PFSK-1 (cell line): ENCODE results near the gene MDM1.

ENCODE experiments used
- FOXP2 ChIP-seq: optimal IDR thresholded peaks from 2 replicates; pipeline ENCODE3; 2011; ENCODE audit warnings: borderline replicate concordance, control low read depth, inconsistent platforms; ENCODE audit not compliant: insufficient read depth; ENCODE audit errors: extremely low read length, extremely low read depth
- POLR2AphosphoS5 ChIP-seq: IDR thresholded peaks from 2 replicates; pipeline ENCODE4 v1.6.1; 2012; ENCODE audit warnings: low read depth, mild to moderate bottlenecking, control low read depth, low read length, moderate library complexity
- SIN3A ChIP-seq: IDR thresholded peaks from 2 replicates; pipeline ENCODE4 v1.6.1; 2012; ENCODE audit warnings: mild to moderate bottlenecking, low read length, moderate library complexity, borderline replicate concordance; ENCODE audit not compliant: insufficient read depth
- TAF1 ChIP-seq: IDR thresholded peaks from 2 replicates; pipeline ENCODE4 v1.6.1; 2012; ENCODE audit warnings: low read length, control low read depth, borderline replicate concordance; ENCODE audit not compliant: insufficient read depth
- TF ChIP-seq, protein P1 (sequence below), 2 experiments: IDR thresholded peaks; 2 replicates each; pipeline versions ENCODE4 v1.6.1 to v1.8.0; 2011 to 2012; ENCODE audit warnings: low read depth in 2 of 2, low read length in 2 of 2, control low read depth in 1 of 2, inconsistent platforms in 1 of 2, mild to moderate bottlenecking in 1 of 2, moderate library complexity in 1 of 2; ENCODE audit not compliant: insufficient read depth in 1 of 2

The MDM1 gene

DNA sequence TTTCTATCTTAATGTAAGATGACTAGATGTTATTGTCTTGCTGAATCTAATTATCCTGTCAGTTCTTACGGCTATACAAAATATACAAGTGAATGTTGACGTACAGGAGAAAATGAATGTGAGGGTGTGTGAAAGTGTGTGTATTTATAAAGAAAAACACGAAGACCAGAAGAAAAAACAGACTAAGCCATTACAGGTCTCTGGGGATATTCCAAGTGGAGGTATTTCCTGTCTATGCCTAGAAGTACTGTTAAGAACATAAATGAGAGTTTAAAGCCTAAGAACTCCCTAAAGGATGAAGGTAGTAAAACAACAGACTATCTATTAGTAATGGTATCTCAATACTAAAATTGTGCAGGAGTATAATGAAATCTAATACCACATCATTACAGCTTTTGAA, 7.6 kb downstream of the MDM1 start:
- TF ChIP-seq POLR2AphosphoS5 (no peak), SIN3A (no peak), FOXP2 (no peak)

DNA sequence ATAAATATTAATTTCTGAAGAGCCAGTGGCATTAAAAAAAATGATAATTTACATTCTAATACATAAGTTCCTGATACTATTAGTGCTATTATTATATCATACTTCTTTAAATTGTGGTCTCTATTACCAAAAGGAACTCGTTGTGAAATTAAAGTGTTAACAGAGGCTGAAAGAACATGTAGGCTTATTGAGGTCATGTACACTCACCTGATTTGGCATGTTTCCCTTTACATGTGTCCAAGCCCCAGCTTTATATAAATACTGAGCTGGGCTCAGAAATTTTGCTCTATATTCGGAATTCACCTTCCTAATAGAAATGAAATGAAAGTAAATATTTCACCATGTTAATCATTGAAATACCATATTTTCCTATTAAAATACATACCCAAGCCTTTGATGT, 11.0 kb downstream of the MDM1 start:
- TF ChIP-seq, protein P1, sequence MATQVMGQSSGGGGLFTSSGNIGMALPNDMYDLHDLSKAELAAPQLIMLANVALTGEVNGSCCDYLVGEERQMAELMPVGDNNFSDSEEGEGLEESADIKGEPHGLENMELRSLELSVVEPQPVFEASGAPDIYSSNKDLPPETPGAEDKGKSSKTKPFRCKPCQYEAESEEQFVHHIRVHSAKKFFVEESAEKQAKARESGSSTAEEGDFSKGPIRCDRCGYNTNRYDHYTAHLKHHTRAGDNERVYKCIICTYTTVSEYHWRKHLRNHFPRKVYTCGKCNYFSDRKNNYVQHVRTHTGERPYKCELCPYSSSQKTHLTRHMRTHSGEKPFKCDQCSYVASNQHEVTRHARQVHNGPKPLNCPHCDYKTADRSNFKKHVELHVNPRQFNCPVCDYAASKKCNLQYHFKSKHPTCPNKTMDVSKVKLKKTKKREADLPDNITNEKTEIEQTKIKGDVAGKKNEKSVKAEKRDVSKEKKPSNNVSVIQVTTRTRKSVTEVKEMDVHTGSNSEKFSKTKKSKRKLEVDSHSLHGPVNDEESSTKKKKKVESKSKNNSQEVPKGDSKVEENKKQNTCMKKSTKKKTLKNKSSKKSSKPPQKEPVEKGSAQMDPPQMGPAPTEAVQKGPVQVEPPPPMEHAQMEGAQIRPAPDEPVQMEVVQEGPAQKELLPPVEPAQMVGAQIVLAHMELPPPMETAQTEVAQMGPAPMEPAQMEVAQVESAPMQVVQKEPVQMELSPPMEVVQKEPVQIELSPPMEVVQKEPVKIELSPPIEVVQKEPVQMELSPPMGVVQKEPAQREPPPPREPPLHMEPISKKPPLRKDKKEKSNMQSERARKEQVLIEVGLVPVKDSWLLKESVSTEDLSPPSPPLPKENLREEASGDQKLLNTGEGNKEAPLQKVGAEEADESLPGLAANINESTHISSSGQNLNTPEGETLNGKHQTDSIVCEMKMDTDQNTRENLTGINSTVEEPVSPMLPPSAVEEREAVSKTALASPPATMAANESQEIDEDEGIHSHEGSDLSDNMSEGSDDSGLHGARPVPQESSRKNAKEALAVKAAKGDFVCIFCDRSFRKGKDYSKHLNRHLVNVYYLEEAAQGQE (IDR thresholded peaks at IDR 0.05; ENCODE audit: insufficient read depth in 1 of 2, low read depth in 2 of 2, low read length in 2 of 2), result no peak
- TF ChIP-seq SIN3A (no peak), TAF1 (no peak), FOXP2 (no peak), POLR2AphosphoS5 (no peak)

DNA sequence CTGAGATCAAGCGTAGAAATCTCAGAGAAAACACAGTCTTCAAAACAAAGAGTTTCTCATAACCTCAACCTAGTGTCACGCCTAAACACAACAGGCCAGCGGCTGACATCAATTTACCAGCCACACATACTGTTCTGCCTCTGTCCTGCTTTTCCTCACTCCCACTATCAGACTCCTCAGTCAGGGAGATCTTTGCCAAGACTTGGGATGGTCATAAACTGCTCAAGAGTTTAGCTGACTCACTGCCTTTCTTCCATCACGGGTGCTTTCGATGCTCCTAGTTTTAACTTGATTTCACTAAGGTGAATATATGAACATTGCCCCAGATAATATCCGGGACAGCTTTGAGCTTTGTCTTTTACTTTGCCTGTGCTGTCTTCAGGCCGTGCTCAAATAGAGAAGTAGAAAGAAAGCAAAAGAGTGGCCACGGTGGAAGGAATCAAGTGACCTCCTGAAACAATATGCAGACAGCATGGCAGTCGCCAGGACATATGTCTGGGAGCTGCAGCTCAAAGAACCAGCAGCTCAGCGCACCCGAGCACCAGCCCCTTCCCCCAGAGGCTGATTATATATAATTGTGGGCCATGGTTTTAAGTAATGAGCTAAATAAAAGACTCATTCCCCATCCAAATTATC, 12.1 kb downstream of the MDM1 start:
- TF ChIP-seq FOXP2 (no peak), SIN3A (peak; percentile 84; the same call in 1 of the 2 replicates), TAF1 (peak; percentile 64; the same call in 1 of the 2 replicates), POLR2AphosphoS5 (no peak)
- TF ChIP-seq, protein P1 (IDR thresholded peaks at IDR 0.05; ENCODE audit: insufficient read depth in 1 of 2, low read depth in 2 of 2, low read length in 2 of 2), result peak in 1 of 2 experiments; percentile 10; a peak in 1 of 4 replicates

DNA sequence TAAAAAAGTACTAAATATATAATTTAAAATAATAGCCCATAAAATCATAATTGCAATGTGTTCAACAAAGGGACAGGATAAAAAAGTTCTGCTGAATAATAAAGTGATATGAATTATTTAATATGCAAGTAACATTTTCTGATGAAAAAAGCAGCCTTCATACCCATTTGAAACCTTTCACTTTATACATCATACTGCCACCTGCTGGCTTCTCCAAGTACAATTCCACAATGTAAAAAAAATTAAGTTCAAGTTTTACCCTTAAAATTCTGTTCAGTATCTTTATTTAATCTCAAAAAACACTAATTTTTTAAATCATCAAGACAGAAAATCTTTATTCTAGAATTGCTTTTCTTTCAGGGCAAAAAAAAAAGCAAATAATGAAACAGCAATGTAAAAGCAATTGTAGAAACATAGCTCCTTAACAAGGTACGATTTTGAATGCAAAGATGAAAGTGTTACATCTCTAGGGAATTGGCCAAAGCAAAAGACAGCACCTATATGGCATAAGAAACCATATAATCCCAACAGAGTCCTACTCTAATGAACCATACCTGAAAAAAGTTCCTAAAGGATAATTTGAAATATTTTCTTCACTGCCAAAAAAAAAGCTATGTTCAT, 15.0 kb downstream of the MDM1 start:
- TF ChIP-seq, protein P1 (IDR thresholded peaks at IDR 0.05; ENCODE audit: insufficient read depth in 1 of 2, low read depth in 2 of 2, low read length in 2 of 2), result no peak
- TF ChIP-seq SIN3A (no peak), TAF1 (no peak), POLR2AphosphoS5 (no peak), FOXP2 (no peak)

DNA sequence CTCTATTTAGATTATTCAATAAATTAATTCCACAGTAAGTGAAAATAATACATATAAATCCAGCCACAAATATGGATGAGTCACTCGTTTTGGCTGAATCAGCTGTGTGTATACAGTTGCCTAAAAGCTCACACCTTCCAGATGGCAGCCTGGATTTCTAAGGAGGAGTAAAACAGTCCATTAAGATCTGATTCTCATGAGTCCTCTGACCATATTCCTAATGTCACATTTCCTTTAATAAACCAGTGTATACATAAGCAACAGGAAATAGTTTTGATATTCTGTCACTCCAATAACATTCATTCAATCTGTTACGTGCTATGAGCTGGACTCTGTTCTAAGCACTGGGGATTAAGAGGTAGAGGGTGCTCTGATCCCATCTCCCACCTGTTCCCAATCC, 21.8 kb downstream of the MDM1 start:
- TF ChIP-seq, protein P1 (IDR thresholded peaks at IDR 0.05; ENCODE audit: insufficient read depth in 1 of 2, low read depth in 2 of 2, low read length in 2 of 2), result no peak
- no peak for TF ChIP-seq FOXP2
- TF ChIP-seq SIN3A, result no peak
- TF ChIP-seq TAF1, result no peak
- TF ChIP-seq POLR2AphosphoS5, result no peak
